IMR-90 (cell line): ENCODE results near the gene CITED2. TPM values are rescaled to one million over a fixed set of nuclear protein-coding genes. Genes with fewer than 3 reads are reported as not detected.
A peak's percentile ranks its signal among the peaks of the same experiment; 100 is the strongest.

Experiments
- ATAC-seq: fragments of 200-7000 bp; cut with Tn5 transposase; 2 replicates; pipeline ENCODE4 v1.9.1; 2020; ENCODE audit warnings: low read depth, mild to moderate bottlenecking, moderate library complexity
- BruUV-seq: library from RNA; stranded (reverse); fragments of 400-500 nt; replicated peaks from 2 replicates; lab custom pipeline; 2021; lab: Mats Ljungman, UMichigan
- CTCF ChIA-PET: fragments of 300-600 bp; formaldehyde crosslinking; extraction: SDS; loops from one replicate; lab custom pipeline; 2021; ENCODE audit warnings: antibody characterized with exemption; lab: Yijun Ruan, JAX
- POLR2A ChIA-PET: fragments of 300-600 bp; sonication (Branson Sonifier 250); formaldehyde crosslinking; loops from one replicate; lab custom pipeline; 2022; ENCODE audit warnings: antibody characterized with exemption; ENCODE audit not compliant: unreplicated experiment; lab: Charles Lee
- DNase-seq: peaks from one replicate; pipeline ENCODE4 v3.0.0; 2013
- H2AFZ ChIP-seq: replicated peaks from 2 replicates; pipeline ENCODE3; 2013; ENCODE audit warnings: low read length, mild to moderate bottlenecking; ENCODE audit not compliant: poor library complexity
- H2AK5ac ChIP-seq: 2 replicates; pipeline ENCODE4 v1.6.1; 2013; ENCODE audit warnings: low read depth, low read length, inconsistent platforms
- H2AK9ac ChIP-seq: replicated peaks from 2 replicates; pipeline ENCODE3; 2013; ENCODE audit warnings: mild to moderate bottlenecking, low read depth, low read length, moderate library complexity; ENCODE audit not compliant: poor library complexity
- H2BK120ac ChIP-seq: 2 replicates; pipeline ENCODE4 v1.6.1; 2013; ENCODE audit warnings: low read depth, low read length, inconsistent platforms
- H2BK15ac ChIP-seq: 3 replicates; pipeline ENCODE4 v1.6.1; 2013; ENCODE audit warnings: low read depth, low read length, inconsistent platforms
- H2BK20ac ChIP-seq: 2 replicates; pipeline ENCODE4 v1.6.1; 2013; ENCODE audit warnings: low read depth, mild to moderate bottlenecking, inconsistent platforms, low read length, moderate library complexity
- H2BK5ac ChIP-seq: 2 replicates; pipeline ENCODE4 v1.6.1; 2013; ENCODE audit warnings: mild to moderate bottlenecking, low read depth, low read length, inconsistent platforms; ENCODE audit not compliant: poor library complexity, severe bottlenecking
- H3K14ac ChIP-seq: replicated peaks from 2 replicates; pipeline ENCODE4 v1.6.1; 2013; ENCODE audit warnings: low read depth, low read length, inconsistent platforms
- H3K18ac ChIP-seq: 2 replicates; pipeline ENCODE4 v1.6.1; 2013; ENCODE audit warnings: low read depth, low read length, control low read depth
- H3K23ac ChIP-seq: 2 replicates; pipeline ENCODE4 v1.6.1; 2013; ENCODE audit warnings: low read depth, low read length, inconsistent platforms
- H3K27ac ChIP-seq: 2 replicates; pipeline ENCODE4 v1.5.1; 2013; ENCODE audit warnings: mild to moderate bottlenecking, control low read depth, low read length; ENCODE audit not compliant: insufficient read depth
- H3K27me3 ChIP-seq: 2 replicates; pipeline ENCODE4 v1.6.1; 2013; ENCODE audit warnings: low read length; ENCODE audit not compliant: control insufficient read depth, insufficient read depth
- H3K36me3 ChIP-seq: 2 replicates; pipeline ENCODE4 v1.6.1; 2013; ENCODE audit warnings: low read length, mixed read lengths; ENCODE audit not compliant: control insufficient read depth, insufficient read depth
- H3K4ac ChIP-seq: 2 replicates; pipeline ENCODE4 v1.6.1; 2013; ENCODE audit warnings: low read depth, low read length, inconsistent platforms
- H3K4me1 ChIP-seq: 2 replicates; pipeline ENCODE4 v1.6.1; 2013; ENCODE audit warnings: low read length, mixed read lengths; ENCODE audit not compliant: control insufficient read depth, insufficient read depth
- H3K4me2 ChIP-seq: 2 replicates; pipeline ENCODE4 v1.6.1; 2013; ENCODE audit warnings: low read depth, mild to moderate bottlenecking, control low read depth, low read length, moderate library complexity
- H3K4me3 ChIP-seq: 2 replicates; pipeline ENCODE4 v1.5.1; 2013; ENCODE audit warnings: low read depth, mild to moderate bottlenecking, control low read depth, low read length, moderate library complexity; ENCODE audit not compliant: insufficient read depth
- H3K56ac ChIP-seq: 2 replicates; pipeline ENCODE4 v1.6.1; 2013; ENCODE audit warnings: low read length, inconsistent platforms; ENCODE audit not compliant: insufficient read depth; ENCODE audit errors: extremely low read depth
- H3K79me1 ChIP-seq, 2 experiments: 2 replicates each; pipeline ENCODE4 v1.6.1; 2013; ENCODE audit warnings: low read length in 2 of 2, inconsistent platforms in 1 of 2, low read depth in 1 of 2
- H3K9ac ChIP-seq: 2 replicates; pipeline ENCODE4 v1.6.1; 2013; ENCODE audit warnings: low read depth, low read length, control low read depth
- H3K9me1 ChIP-seq: 2 replicates; pipeline ENCODE4 v1.6.1; 2013; ENCODE audit warnings: low read length, inconsistent platforms; ENCODE audit not compliant: insufficient read depth
- H3K9me3 ChIP-seq: 2 replicates; pipeline ENCODE4 v1.6.1; 2013; ENCODE audit warnings: low read length; ENCODE audit not compliant: control insufficient read depth, insufficient read depth
- H4K20me1 ChIP-seq: 2 replicates; pipeline ENCODE4 v1.6.1; 2013; ENCODE audit warnings: low read length, inconsistent platforms; ENCODE audit not compliant: insufficient read depth
- H4K5ac ChIP-seq: 2 replicates; pipeline ENCODE4 v1.6.1; 2013; ENCODE audit warnings: mild to moderate bottlenecking, low read depth, low read length, control low read depth
- H4K8ac ChIP-seq, 2 experiments: 2 replicates each; pipeline ENCODE4 v1.6.1; 2013; ENCODE audit warnings: low read depth in 2 of 2, low read length in 2 of 2, control low read depth in 1 of 2, inconsistent platforms in 1 of 2
- H4K91ac ChIP-seq: 2 replicates; pipeline ENCODE4 v1.6.1; 2013; ENCODE audit warnings: low read depth, low read length, inconsistent platforms; ENCODE audit not compliant: insufficient read depth
- BHLHE40 ChIP-seq: fragments of 150-350 bp; IDR thresholded peaks from 2 replicates; pipeline ENCODE4 v1.6.1; 2016; ENCODE audit warnings: mild to moderate bottlenecking, low read depth, low read length
- CEBPB ChIP-seq: IDR thresholded peaks from 2 replicates; pipeline ENCODE4 v1.6.1; 2012; ENCODE audit warnings: low read depth, low read length, improper control_type of control experiment
- CHD1 ChIP-seq: IDR thresholded peaks from 2 replicates; pipeline ENCODE4 v1.6.1; 2012; ENCODE audit warnings: low read depth, low read length, improper control_type of control experiment
- CTCF ChIP-seq: conservative IDR thresholded peaks from 2 replicates; pipeline ENCODE4 v1.5.1; 2012; ENCODE audit warnings: mild to moderate bottlenecking, low read depth, low read length, improper control_type of control experiment
- ELK1 ChIP-seq: fragments of 150-350 bp; IDR thresholded peaks from 2 replicates; pipeline ENCODE4 v1.6.1; 2016; ENCODE audit warnings: low read depth, mild to moderate bottlenecking, low read length, moderate library complexity, borderline replicate concordance
- FOS ChIP-seq: fragments of 150-350 bp; IDR thresholded peaks from 2 replicates; pipeline ENCODE4 v1.6.1; 2016; ENCODE audit warnings: low read depth, low read length
- MAFK ChIP-seq: IDR thresholded peaks from 2 replicates; pipeline ENCODE4 v1.6.1; 2012; ENCODE audit warnings: low read depth, low read length, improper control_type of control experiment
- MAZ ChIP-seq: IDR thresholded peaks from 2 replicates; pipeline ENCODE4 v1.6.1; 2012; ENCODE audit warnings: low read depth, mild to moderate bottlenecking, low read length, improper control_type of control experiment, moderate library complexity, borderline replicate concordance
- MXI1 ChIP-seq: IDR thresholded peaks from 2 replicates; pipeline ENCODE4 v1.6.1; 2012; ENCODE audit warnings: low read depth, mild to moderate bottlenecking, low read length, moderate library complexity, borderline replicate concordance
- NFE2L2 ChIP-seq: fragments of 150-350 bp; IDR thresholded peaks from 2 replicates; pipeline ENCODE4 v1.6.1; 2016; ENCODE audit warnings: low read depth, mild to moderate bottlenecking, low read length
- POLR2A ChIP-seq: IDR thresholded peaks from 2 replicates; pipeline ENCODE4 v1.6.1; 2012; ENCODE audit warnings: mild to moderate bottlenecking, low read depth, low read length
- RAD21 ChIP-seq: IDR thresholded peaks from 2 replicates; pipeline ENCODE4 v1.6.1; 2012; ENCODE audit warnings: low read length, improper control_type of control experiment
- RCOR1 ChIP-seq: IDR thresholded peaks from 2 replicates; pipeline ENCODE4 v1.6.1; 2012; ENCODE audit warnings: mild to moderate bottlenecking, low read length, improper control_type of control experiment; ENCODE audit not compliant: insufficient replicate concordance
- RFX5 ChIP-seq: IDR thresholded peaks from 2 replicates; pipeline ENCODE4 v1.8.0; 2012; ENCODE audit warnings: low read depth, mild to moderate bottlenecking, low read length, moderate library complexity
- SMC3 ChIP-seq: fragments of 150-350 bp; IDR thresholded peaks from 2 replicates; pipeline ENCODE4 v1.6.1; 2016; ENCODE audit warnings: low read depth, mild to moderate bottlenecking, antibody characterized with exemption, low read length, moderate library complexity
- USF2 ChIP-seq: fragments of 150-350 bp; IDR thresholded peaks from 2 replicates; pipeline ENCODE4 v1.6.1; 2017; ENCODE audit warnings: mild to moderate bottlenecking, antibody characterized with exemption, low read length, low read depth
- WGBS, 2 experiments: methylation state at CpG; one replicate each; pipeline versions ENCODE4 v1.1.5 to v1.1.7; 2013; ENCODE audit warnings: missing lambda C conversion rate in 2 of 2; ENCODE audit not compliant: insufficient read length in 1 of 2; ENCODE audit errors: extremely low coverage in 2 of 2; 5-methylcytosine and 5-hydroxymethylcytosine counted together
- dilution Hi-C: fragments of 300-500 bp; cut with HindIII; formaldehyde crosslinking; loops from one replicate; pipeline ENCODE4 v1.14.3; 2018; ENCODE audit warnings: low sequenced_read_pairs; ENCODE audit not compliant: unreplicated experiment
- in situ Hi-C: fragments of 300-500 bp; cut with MboI; formaldehyde crosslinking; loops from 3 replicates; pipeline ENCODE4 v1.14.3; 2019; ENCODE audit warnings: low sequenced_read_pairs, inconsistent platforms, mixed read lengths
- intact Hi-C: fragments of 100-400 bp; cut with micrococcal nuclease; formaldehyde crosslinking; loops from 2 replicates; pipeline ENCODE4 v1.10.0; 2022
- polyA plus RNA-seq, 3 experiments: library from polyadenylated mRNA; depleted of rRNA; stranded (reverse); fragments of >200 nt; gene quantifications; 2 replicates each; pipeline ENCODE4 v1.2.3, GENCODE V29; 2012; ENCODE audit warnings: low replicate concordance in 1 of 3
- total RNA-seq: library from RNA; depleted of rRNA; stranded (reverse); fragments of >200 nt; gene quantifications from 2 replicates; pipeline ENCODE4 v1.2.3, GENCODE V29; 2012

Gene CITED2
- total and polyA plus RNA-seq, 2 of the 4 experiments (the other 2 are of a cell fraction): 163 to 483 TPM

- no peak overlapping the region for H3K4ac ChIP-seq
- no peak overlapping the region for H3K56ac ChIP-seq
- DNase-seq (no peak), ATAC-seq (no peak)
- no peak overlapping the region for H4K8ac ChIP-seq
- peak overlapping the region; percentile 5 for H2AFZ ChIP-seq
- no peaks in the 10 kb centered on the region; the same call in 1 of the 2 replicates for H3K9me1 ChIP-seq
- H3K9me3 ChIP-seq: no peaks in the 10 kb centered on the region
- intact Hi-C loops (no loop called here), in situ Hi-C loops (no loop called here), dilution Hi-C loops (no loop called here)
- WGBS, 2 experiments: 80% methylated on average over 1 of the region's 9 CpGs; no CpG with 5 or more reads in 1 of the 2 experiments
- no peak overlapping the region for H3K4me2 ChIP-seq
- H2BK120ac ChIP-seq: no peak overlapping the region
- no peak overlapping the region for H4K91ac ChIP-seq
- H3K18ac ChIP-seq: no peak overlapping the region
- no peaks in the 10 kb centered on the region for H3K36me3 ChIP-seq
- H3K4me1 ChIP-seq: peaks cover 6% of the 10 kb centered on the region; the same call in 1 of the 2 replicates
- H2AK5ac ChIP-seq: no peak overlapping the region
- no peaks in the 10 kb centered on the region for H3K27me3 ChIP-seq
- no TSS peak for BruUV-seq
- no peak overlapping the region for H3K23ac ChIP-seq
- H3K79me1 ChIP-seq: no peaks in the 10 kb centered on the region
- no peak overlapping the region for H3K14ac ChIP-seq
- no peak overlapping the region for H4K5ac ChIP-seq
- H2AK9ac ChIP-seq: no peak overlapping the region
- H3K4me3 ChIP-seq: no peak overlapping the region
- no peak overlapping the region for H2BK5ac ChIP-seq
- H3K9ac ChIP-seq: no peak overlapping the region
- POLR2A ChIA-PET: interaction anchor here (1.1 kb wide), 1 partner anchor 21 kb away, joined by 5 read pairs; the partner anchor contains the start of gene CITED2
- CTCF ChIA-PET: no interaction called here
- H3K27ac ChIP-seq: no peak overlapping the region
- TF ChIP-seq RFX5 (no peak), ELK1 (no peak), USF2 (no peak), MAFK (no peak), MXI1 (no peak), CHD1 (no peak), SMC3 (no peak), BHLHE40 (no peak), POLR2A (no peak), RAD21 (no peak), RCOR1 (no peak), MAZ (no peak), FOS (no peak), NFE2L2 (no peak), CEBPB (no peak), CTCF (no peak)
- no peak overlapping the region for H2BK15ac ChIP-seq
- H4K20me1 ChIP-seq: no peaks in the 10 kb centered on the region
- no peak overlapping the region for H2BK20ac ChIP-seq
Measured at GRCh38 chr6:139395891-139396301, 21.4 kb upstream of the CITED2 start.
